Endometrial microvascular endothelial cells (primary cell): ENCODE measurements around the gene APBB3. TPM values are rescaled to one million over a fixed set of nuclear protein-coding genes. Genes with fewer than 3 reads are reported as not detected.
"Not testable (repeated sequence)": the region's sequence is repeated elsewhere in the genome, so short reads cannot be mapped to it uniquely, and the experiment has no call there.

Source experiments
- in situ Hi-C: cut with HindIII; loops from 2 replicates; pipeline ENCODE4 v1.10.0; 2017; ENCODE audit warnings: low sequenced_read_pairs, low pct_unique_long_range_greater_than_20kb; ENCODE audit errors: inconsistent ontology term
- total RNA-seq: library from RNA; depleted of rRNA; stranded (reverse); fragments of >200 nt; gene quantifications from one replicate; pipeline ENCODE4 v1.2.3, GENCODE V29; 2015; ENCODE audit errors: inconsistent ontology term

The APBB3 gene, protein sequence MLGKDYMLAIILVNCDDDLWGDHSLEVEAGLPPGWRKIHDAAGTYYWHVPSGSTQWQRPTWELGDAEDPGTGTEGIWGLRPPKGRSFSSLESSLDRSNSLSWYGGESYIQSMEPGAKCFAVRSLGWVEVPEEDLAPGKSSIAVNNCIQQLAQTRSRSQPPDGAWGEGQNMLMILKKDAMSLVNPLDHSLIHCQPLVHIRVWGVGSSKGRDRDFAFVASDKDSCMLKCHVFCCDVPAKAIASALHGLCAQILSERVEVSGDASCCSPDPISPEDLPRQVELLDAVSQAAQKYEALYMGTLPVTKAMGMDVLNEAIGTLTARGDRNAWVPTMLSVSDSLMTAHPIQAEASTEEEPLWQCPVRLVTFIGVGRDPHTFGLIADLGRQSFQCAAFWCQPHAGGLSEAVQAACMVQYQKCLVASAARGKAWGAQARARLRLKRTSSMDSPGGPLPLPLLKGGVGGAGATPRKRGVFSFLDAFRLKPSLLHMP
- total RNA-seq, result 6.3 TPM

GRCh38 chr5:140564196-140565023 is at the start of gene APBB3, which contains the start of gene SLC35A4:
Gene APBB3, minus strand, starts transcription at chr5:140564598. Its CDS starts 353 bp downstream, at chr5:140564245.
Gene SLC35A4, plus strand, starts transcription at chr5:140564828. Its CDS starts 2,342 bp downstream, at chr5:140567170.
- in situ Hi-C loops, result loop anchor here (25.0 kb wide), 1 partner anchor 227 kb away; the partner anchor contains the start of gene HBEGF

- in situ Hi-C loops, result no loop called here
These were observed 46.7 kb upstream of the APBB3 start for GRCh38 chr5:140611020-140611521.

DNA sequence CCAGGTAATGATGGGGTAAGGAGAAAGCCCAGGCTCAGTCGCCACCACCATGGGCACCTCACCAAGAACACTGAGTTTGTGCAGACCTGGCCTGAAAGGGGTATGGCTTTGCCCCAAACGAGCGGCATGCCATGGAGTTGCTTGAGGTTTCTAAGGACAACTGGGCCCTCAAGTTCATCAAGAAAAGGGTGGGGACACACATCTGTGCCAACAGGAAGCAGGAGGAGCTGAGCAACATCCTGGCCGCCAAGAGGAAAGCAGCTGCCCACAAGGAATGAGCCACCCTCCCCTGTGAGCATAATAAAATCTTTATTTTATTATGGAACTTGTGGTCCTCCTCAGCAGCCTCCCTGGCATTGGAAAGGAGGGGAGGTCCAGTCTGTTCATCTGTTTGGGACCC is 44.7 kb upstream of the APBB3 start:
- in situ Hi-C loops, result no loop called here

- in situ Hi-C loops, result no loop called here
These were observed 44.3 kb upstream of the APBB3 start for GRCh38 chr5:140608722-140609121.

GRCh38 chr5:140607031-140607430 is 42.6 kb upstream of the APBB3 start:
- in situ Hi-C loops, result no loop called here

- in situ Hi-C loops, result no loop called here
These were observed 41.5 kb upstream of the APBB3 start for GRCh38 chr5:140605879-140606278.

DNA sequence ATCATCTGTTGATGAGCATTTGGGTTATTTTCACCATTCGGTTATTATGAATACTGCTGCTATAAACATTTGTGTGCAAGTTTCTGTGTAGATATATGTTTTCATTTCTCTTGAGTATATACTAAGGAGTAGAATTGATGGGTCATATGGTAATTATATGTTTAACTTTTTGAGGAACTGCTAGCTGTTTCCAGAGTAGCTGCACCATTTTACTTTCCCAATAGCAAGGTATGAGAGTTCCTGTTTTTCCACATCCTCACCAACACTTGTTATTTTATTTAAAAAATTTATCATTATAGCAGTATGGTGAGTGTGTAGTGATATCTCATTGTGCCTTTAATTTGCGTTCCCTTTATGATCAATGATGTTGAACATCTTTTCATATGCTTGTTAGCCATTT is 39.3 kb upstream of the APBB3 start:
- in situ Hi-C loops, result no loop called here

DNA sequence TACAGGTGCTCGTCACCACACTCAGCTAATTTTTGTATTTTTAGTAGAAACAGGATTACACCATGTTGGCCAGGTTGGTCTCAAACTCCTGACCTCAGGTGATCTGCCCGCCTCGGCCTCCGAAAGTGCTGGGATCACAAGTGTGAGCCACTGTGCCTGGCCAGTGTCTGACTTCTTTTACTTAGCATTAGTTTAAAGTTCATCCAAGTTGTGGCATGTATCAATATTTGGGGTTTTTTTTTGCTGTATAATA is 39.0 kb upstream of the APBB3 start:
- in situ Hi-C loops, result not testable (repeated sequence)

DNA sequence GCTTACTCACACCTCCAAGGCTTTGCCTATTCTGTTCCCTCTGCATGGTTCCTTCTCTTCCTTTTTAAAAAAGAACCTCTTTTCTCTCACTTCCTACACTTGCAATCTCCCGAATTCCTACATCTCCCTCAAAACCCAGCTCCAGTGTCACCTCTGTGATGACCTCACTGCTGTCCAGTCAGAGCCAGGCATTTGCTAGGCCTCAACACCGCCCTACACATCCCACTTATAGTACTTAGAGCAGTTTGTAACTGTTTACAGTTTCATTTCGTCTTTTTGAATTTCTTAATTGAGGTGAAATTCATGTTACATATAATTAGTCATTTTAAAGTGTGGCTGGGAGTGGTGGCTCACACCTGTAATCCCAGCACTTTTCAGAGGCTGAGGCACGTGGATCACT is 37.7 kb upstream of the APBB3 start:
- in situ Hi-C loops, result no loop called here

- in situ Hi-C loops, result no loop called here
These were observed 35.7 kb upstream of the APBB3 start for GRCh38 chr5:140600096-140600495.

- in situ Hi-C loops, result no loop called here
These were observed 34.4 kb upstream of the APBB3 start for GRCh38 chr5:140598836-140599235.

DNA sequence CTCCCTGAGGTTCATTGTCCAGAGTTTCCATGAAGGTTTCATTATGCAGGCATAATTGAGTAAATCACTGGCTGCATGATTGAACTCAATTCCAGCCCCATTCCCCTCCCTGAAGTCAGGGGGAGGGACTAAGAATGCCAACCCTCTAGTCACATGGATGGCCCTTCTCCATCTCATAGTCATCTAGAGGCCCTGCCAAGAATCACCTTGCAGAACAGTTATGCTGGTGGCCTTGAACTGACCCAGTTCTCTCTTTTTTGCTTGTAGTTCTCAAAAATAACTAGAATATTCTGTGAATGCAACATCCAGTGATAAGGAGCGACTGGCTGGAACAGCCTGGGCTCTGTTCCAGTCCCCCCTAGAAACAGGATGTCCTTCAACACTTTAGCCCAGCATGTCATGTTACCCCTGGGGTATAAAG is 31.9 kb upstream of the APBB3 start:
- in situ Hi-C loops, result no loop called here

DNA sequence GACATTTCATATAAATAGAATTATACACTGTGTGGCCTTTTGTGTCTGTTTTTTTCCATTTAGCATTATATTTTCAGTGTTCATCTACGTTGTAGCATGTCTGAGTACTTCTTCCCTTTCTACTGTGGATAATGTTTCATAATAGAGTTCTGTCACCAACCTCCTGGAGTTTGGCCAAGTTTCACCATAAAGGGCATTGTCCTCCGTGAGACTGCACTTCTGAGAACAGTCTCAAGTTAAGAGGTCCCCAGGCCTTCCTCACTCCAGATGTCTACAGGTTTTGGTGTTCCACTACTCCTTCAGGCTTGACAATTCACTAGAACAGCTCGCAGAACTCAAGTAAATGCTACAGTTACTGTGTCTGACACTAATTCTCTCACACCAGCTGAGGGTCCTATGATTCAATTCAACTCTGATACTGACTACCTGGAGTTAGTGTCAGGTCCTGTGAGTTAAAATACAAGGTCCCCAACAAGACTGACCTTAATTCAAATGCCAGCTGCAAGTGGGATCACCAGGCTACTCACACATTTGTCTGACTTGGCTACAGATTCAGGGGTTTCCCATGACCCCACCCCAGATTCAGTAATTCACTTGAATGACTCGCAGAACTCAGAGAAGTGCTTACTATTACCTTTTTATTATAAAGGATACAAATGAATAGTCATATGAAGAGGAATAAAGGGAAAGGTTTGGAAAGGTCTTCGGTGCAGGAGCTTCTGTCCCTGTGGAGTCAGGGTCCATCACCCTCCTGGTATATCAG is 31.3 kb upstream of the APBB3 start:
- in situ Hi-C loops, result no loop called here

DNA sequence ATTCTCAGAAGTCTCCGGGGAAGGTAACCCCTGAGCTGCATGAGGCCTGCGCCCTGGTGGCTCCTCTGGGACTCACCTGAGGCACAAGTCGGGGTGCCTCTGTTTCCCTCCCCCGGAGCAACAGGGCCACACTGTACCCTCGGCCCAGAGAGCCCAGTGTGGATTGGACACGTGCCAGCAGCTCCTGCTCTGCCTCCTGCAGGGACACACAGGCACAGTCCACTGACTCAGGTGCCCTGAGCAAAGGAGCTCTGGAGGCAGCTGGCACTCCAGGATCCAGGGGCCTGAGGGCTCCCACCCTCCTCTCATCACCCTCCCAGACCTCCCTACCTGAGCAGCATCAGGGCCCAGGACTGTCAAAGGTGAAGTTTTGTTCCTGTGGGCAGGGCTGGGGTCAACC is 29.8 kb upstream of the APBB3 start:
- in situ Hi-C loops, result no loop called here

GRCh38 chr5:140593070-140593469 is 28.7 kb upstream of the APBB3 start:
- in situ Hi-C loops, result not testable (repeated sequence)

DNA sequence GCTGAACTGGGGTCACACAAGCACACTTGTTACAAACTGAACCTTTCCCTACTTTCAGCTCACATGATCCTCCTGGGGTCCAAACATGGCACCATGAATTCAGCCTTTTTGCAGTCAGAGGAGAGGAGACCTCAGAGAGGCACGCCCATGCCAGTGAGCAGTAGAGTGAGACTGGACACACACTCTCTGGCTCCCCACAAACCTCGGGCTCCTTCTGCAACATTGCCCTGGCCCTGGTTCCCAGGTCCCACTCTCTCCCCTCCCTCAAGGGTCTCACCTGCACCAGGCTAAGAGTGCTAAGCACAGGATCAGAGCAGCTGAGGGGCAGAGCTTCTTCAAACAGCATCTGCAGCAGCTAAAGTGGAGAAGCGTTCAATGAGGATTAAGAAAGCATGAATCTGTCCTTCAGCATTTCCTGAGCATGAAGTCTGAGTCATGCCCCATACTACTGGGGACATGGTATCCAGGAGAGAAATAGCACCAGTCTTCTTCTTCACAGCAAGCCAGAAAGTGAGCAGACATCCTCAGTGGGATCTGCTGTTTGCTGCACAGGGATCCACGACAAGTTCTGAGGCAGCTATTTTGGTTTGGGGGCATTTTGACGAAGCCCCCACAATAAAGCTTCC is 27.5 kb upstream of the APBB3 start:
- in situ Hi-C loops, result no loop called here

GRCh38 chr5:140590861-140591260 is 26.5 kb upstream of the APBB3 start:
- in situ Hi-C loops, result no loop called here

- in situ Hi-C loops, result no loop called here
These were observed 24.1 kb upstream of the APBB3 start for GRCh38 chr5:140588311-140589070.
